Measurements from ENCODE around the gene GPR146. TPM values are rescaled to one million over a fixed set of nuclear protein-coding genes. Genes with fewer than 3 reads are reported as not detected.

The GPR146 gene
- total RNA-seq, 2 experiments from 2014 or later, result 4.7 to 5.6 TPM

GRCh38 chr7:1014681-1015080 lies 29.7 kb upstream of the GPR146 start:
- peaks cover 8% of the 10 kb centered on the region for H3K4me1 Mint-ChIP-seq
- H3K9me3 Mint-ChIP-seq (ENCODE audit: low read depth), result no peaks in the 10 kb centered on the region
- no peaks in the 10 kb centered on the region for H3K27me3 Mint-ChIP-seq
- CTCF ChIA-PET, result no interaction called here
- ATAC-seq, result no peak
- POLR2A ChIA-PET, result no interaction called here
- H3K36me3 Mint-ChIP-seq (ENCODE audit: low read depth), result peaks cover 3% of the 10 kb centered on the region
- no peak for DNase-seq
- H3K27ac Mint-ChIP-seq, result no peak overlapping the region
- intact Hi-C loops (cut with DNase I, micrococcal nuclease), result no loop called here
- H3K4me3 Mint-ChIP-seq, result no peak overlapping the region

DNA sequence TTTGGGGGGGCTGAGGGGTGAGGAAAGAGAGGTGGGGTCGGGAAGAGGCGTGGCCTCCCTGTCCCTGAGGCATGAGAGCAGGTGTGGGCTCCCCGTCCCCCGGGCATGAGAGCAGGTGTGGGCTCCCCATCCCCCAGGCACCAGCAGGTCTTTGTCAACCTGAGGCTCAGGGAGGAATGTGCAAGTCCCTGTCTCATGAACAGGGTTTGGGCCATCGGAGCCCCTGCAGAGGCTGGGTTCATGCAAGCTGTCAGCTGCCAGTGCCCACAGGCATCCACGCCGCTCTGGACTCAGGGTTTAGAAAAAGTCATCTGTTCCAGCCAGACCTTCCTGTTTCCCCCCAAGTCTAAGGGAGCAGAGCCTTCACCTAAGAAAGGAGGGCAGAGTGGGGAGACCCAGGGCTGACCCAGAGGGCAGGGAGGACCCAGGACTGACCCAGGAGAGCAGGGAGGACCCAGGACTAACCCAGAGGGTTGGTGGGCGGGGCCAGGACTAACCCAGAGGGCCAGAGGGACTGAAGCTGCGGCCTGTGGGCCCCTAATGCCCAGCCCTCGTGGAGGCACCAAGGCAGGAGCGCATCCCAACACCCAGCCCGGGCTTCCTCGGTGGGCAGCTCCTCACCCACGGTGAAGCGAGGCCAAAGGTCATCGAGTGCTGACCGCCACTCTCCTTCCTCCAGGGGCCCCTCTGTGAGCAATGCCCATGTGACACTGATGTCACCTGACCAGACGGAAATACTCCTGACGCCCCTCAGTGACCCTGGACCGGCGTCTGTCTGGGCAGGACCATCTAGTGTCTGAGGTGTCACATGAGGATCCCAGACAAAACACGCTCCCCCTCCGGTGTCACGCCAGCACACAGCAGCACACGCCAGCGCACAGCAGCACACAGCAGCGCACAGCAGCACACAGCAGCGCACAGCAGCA lies 28.9 kb upstream of the GPR146 start:
- intact Hi-C loops (cut with DNase I, micrococcal nuclease), result no loop called here
- no peak for DNase-seq
- H3K27me3 Mint-ChIP-seq, result no peaks in the 10 kb centered on the region
- no peak overlapping the region for H3K4me3 Mint-ChIP-seq
- ATAC-seq, result no peak
- ChIA-PET CTCF (no interaction called here), POLR2A (no interaction called here)
- H3K27ac Mint-ChIP-seq, result no peak overlapping the region
- H3K36me3 Mint-ChIP-seq (ENCODE audit: low read depth), result peaks cover 3% of the 10 kb centered on the region
- no peaks in the 10 kb centered on the region for H3K9me3 Mint-ChIP-seq (ENCODE audit: low read depth)
- H3K4me1 Mint-ChIP-seq, result peaks cover 8% of the 10 kb centered on the region

DNA sequence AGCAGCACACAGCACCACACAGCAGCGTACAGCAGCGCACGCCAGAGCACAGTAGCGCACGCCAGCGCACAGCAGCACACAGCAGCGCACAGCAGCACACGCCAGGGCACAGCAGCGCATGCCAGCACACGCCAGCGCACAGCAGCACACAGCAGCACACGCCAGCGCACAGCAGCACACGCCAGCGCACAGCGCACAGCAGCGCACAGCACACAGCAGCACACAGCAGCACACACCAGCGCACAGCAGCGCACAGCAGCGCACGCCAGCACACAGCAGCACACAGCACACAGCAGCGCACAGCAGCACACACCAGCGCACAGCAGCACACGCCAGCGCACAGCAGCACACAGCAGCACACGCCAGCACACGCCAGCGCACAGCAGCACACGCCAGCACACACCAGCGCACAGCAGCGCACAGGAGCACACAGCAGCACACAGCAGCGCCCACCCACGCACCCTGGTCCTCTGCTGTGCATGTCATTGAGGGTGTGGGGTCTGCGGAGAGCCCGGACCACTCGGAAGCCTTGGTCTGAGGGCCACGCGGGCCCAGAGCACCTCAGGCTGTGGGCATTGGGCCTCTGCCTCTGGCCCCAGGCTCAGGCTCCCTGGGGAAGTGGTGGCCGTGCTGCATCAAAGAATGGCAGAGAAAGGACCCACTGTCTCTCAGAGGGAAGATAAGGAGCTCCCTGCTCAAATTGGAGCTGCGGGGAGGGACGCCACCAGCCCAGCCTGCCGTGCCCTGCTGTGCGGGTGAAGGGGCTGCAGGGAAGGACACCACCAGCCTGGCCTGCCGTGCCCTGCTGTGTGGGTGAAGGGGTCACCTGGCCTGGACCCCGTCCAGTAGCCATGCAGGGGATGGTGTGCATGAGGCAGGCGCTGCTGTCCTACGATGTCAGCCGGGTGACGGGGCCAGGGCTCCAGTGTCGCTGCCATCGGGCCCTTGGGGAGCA lies 27.5 kb upstream of the GPR146 start:
- POLR2A ChIA-PET, result no interaction called here
- DNase-seq, result no peak
- H3K27me3 Mint-ChIP-seq, result no peaks in the 10 kb centered on the region
- H3K27ac Mint-ChIP-seq, result no peak overlapping the region
- intact Hi-C loops (cut with DNase I, micrococcal nuclease), result no loop called here
- H3K9me3 Mint-ChIP-seq (ENCODE audit: low read depth), result peaks cover 2% of the 10 kb centered on the region
- CTCF ChIA-PET, result no interaction called here
- no peak for ATAC-seq
- H3K4me1 Mint-ChIP-seq, result peaks cover 2% of the 10 kb centered on the region
- H3K36me3 Mint-ChIP-seq (ENCODE audit: low read depth), result peaks cover 10% of the 10 kb centered on the region
- no peak overlapping the region for H3K4me3 Mint-ChIP-seq

DNA sequence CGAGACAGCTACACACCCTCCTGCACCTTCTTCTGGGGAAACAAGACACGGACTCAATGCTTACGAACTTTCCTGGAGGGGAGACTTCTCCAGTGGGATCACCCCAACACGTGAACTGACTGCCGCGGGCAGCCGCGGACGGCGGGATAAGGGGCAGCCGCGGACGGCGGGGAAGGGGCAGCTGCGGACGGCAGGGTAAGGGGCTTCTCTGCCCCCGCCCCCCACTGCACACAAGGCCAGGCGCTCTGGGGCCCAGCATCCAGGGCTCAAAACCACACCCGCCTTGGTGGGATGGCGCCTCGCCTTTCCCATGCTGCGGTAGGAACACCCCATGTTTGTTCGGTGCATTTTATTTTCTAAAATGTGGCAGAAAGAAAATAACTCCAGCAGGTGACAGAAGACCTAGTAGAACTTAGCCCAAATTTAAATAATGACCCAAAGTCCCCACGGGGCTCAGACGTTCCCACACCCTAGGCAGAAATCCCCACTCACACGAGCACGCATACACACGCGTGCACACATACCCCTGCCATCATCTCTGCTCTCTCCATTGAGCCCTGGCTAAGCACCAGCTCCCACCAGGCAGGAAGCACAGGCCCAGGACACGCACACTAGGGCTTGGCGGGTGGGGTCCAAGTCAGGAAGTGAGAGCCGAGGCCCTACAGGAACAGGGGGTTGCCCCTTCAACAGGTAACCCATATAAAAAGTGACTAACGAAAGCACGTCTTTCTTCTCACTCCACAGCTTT lies 26.6 kb upstream of the GPR146 start:
- CTCF ChIA-PET, result no interaction called here

DNA sequence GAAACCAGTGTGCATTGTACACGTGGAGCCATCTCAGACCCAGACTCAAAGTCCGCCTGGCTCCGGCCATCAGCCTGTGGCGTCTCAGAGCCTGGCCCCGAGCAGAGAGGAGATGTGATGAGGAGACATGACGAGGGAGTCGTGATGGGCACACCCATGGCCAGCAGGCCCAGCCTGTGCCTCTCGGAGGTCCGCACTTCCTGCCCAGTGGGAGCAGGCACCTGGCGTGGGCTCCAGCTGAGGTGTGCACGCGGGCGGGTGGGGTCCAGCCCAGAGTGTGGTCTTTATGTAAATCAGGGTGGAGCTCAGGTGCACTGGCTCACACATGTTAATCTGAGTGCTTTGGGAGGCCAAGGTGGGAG lies 26.0 kb upstream of the GPR146 start:
- DNase-seq (no peak), ATAC-seq (no peak)
- H3K27me3 Mint-ChIP-seq, result no peaks in the 10 kb centered on the region
- POLR2A ChIA-PET, result no interaction called here
- intact Hi-C loops (cut with DNase I, micrococcal nuclease), result no loop called here
- peaks cover 14% of the 10 kb centered on the region for H3K36me3 Mint-ChIP-seq (ENCODE audit: low read depth)
- no peak overlapping the region for H3K4me3 Mint-ChIP-seq
- CTCF ChIA-PET, result interaction anchor here (1.5 kb wide), 1 partner anchor 25 kb away, joined by 6 read pairs; no protein-coding TSS in a partner anchor
- peaks cover 2% of the 10 kb centered on the region for H3K4me1 Mint-ChIP-seq
- H3K9me3 Mint-ChIP-seq (ENCODE audit: low read depth), result peaks cover 2% of the 10 kb centered on the region
- H3K27ac Mint-ChIP-seq, result peak overlapping the region; percentile 35

More for the DNA sequence above, 26.6 kb upstream of the GPR146 start:
- Mint-ChIP-seq H3K4me1 (peaks cover 2% of the 10 kb centered on the region), H3K27ac (peak overlapping the region; percentile 35), H3K36me3 (ENCODE audit: low read depth) (peaks cover 14% of the 10 kb centered on the region), H3K9me3 (ENCODE audit: low read depth) (peaks cover 2% of the 10 kb centered on the region), H3K27me3 (no peaks in the 10 kb centered on the region), H3K4me3 (no peak overlapping the region)
- POLR2A ChIA-PET, result no interaction called here
- no peak for ATAC-seq
- DNase-seq, result no peak
- intact Hi-C loops (cut with DNase I, micrococcal nuclease), result no loop called here

- CTCF ChIA-PET, result interaction anchor here (0.5 to 1.5 kb wide), 3 partner anchors 24 to 123 kb away, joined by 3 to 6 read pairs (median 3); no protein-coding TSS in a partner anchor
- peaks cover 2% of the 10 kb centered on the region for H3K9me3 Mint-ChIP-seq (ENCODE audit: low read depth)
- ATAC-seq, result no peak
- no peak overlapping the region for H3K4me3 Mint-ChIP-seq
- POLR2A ChIA-PET, result no interaction called here
- H3K4me1 Mint-ChIP-seq, result peaks cover 2% of the 10 kb centered on the region
- no peak overlapping the region for H3K27ac Mint-ChIP-seq
- H3K36me3 Mint-ChIP-seq (ENCODE audit: low read depth), result peaks cover 14% of the 10 kb centered on the region
- no peaks in the 10 kb centered on the region for H3K27me3 Mint-ChIP-seq
- intact Hi-C loops (cut with DNase I, micrococcal nuclease), result no loop called here
- DNase-seq, result no peak
These were observed 25.0 kb upstream of the GPR146 start for GRCh38 chr7:1019255-1019785.

- POLR2A ChIA-PET, result no interaction called here
- ATAC-seq (no peak), DNase-seq (no peak)
- peaks cover 2% of the 10 kb centered on the region for H3K9me3 Mint-ChIP-seq (ENCODE audit: low read depth)
- CTCF ChIA-PET, result interaction anchor here (0.9 to 1.5 kb wide), 2 partner anchors 25 to 27 kb away, joined by 3 to 6 read pairs; no protein-coding TSS in a partner anchor
- H3K27me3 Mint-ChIP-seq, result no peaks in the 10 kb centered on the region
- H3K36me3 Mint-ChIP-seq (ENCODE audit: low read depth), result peaks cover 14% of the 10 kb centered on the region
- peaks cover 2% of the 10 kb centered on the region for H3K4me1 Mint-ChIP-seq
- intact Hi-C loops (cut with DNase I, micrococcal nuclease), result loop anchor here in 1 of 2 experiments (1.0 kb wide), 1 partner anchor 45 kb away; no protein-coding TSS in a partner anchor
- no peak overlapping the region for H3K27ac Mint-ChIP-seq
- H3K4me3 Mint-ChIP-seq, result no peak overlapping the region
These were observed 24.3 kb upstream of the GPR146 start for GRCh38 chr7:1019789-1020610.

DNA sequence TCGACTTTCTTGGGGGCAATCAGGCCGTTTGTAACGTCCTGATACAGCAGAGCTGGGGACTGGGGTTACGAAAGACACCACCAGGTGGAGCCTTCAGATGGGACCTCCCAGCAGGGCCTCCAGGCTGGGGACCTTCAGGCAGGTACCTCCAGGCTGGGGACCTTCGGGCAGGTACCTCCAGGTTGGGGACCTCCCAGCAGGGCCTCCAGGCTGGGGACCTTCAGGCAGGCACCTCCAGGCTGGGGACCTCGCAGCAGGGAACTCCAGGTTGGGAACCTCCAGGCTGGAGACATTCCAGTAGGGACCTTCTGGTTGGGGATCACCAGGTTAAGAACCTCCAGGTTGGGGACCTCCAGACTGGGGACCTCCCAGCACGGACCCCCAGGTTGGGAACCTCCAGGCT lies 23.5 kb upstream of the GPR146 start:
- peaks cover 2% of the 10 kb centered on the region for H3K9me3 Mint-ChIP-seq (ENCODE audit: low read depth)
- H3K27ac Mint-ChIP-seq, result no peak overlapping the region
- intact Hi-C loops (cut with DNase I, micrococcal nuclease), result loop anchor here in 1 of 2 experiments (1.0 kb wide), 1 partner anchor 44 kb away; no protein-coding TSS in a partner anchor
- H3K4me3 Mint-ChIP-seq, result no peak overlapping the region
- no peak for ATAC-seq
- peaks cover 2% of the 10 kb centered on the region for H3K4me1 Mint-ChIP-seq
- peaks cover 14% of the 10 kb centered on the region for H3K36me3 Mint-ChIP-seq (ENCODE audit: low read depth)
- peak; percentile 33 for DNase-seq
- H3K27me3 Mint-ChIP-seq, result no peaks in the 10 kb centered on the region
- ChIA-PET POLR2A (no interaction called here), CTCF (interaction anchor here (1.2 kb wide), 1 partner anchor 28 kb away, joined by 4 read pairs; no protein-coding TSS in a partner anchor)

DNA sequence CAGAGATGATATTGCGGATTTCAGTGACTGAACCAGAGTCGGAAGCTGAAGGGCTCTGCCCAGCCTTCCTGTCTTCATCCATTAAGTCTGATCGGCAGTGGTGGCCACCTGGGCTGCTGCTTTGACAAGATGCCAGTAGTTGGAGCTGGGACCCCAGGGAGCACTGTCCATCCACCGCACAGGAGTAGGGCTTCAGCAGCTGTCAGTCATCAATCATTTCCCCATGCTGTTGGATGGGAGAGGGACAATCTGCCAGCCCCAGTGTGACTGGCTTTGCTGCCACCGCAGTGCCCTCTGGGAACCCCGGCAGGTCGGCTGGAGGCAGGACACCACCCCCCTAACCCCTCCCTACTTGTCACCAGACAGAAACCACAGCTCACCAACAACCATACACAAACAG lies 23.0 kb upstream of the GPR146 start:
- POLR2A ChIA-PET, result no interaction called here
- Mint-ChIP-seq H3K36me3 (ENCODE audit: low read depth) (peaks cover 17% of the 10 kb centered on the region), H3K4me1 (peaks cover 5% of the 10 kb centered on the region), H3K4me3 (no peak overlapping the region), H3K27ac (no peak overlapping the region), H3K9me3 (ENCODE audit: low read depth) (peaks cover 2% of the 10 kb centered on the region), H3K27me3 (no peaks in the 10 kb centered on the region)
- CTCF ChIA-PET, result interaction anchor here (1.2 kb wide), 1 partner anchor 28 kb away, joined by 4 read pairs; no protein-coding TSS in a partner anchor
- intact Hi-C loops (cut with DNase I, micrococcal nuclease), result no loop called here
- DNase-seq (no peak), ATAC-seq (no peak)

GRCh38 chr7:1021931-1022330 lies 22.4 kb upstream of the GPR146 start:
- ATAC-seq, result no peak
- Mint-ChIP-seq H3K4me1 (peaks cover 5% of the 10 kb centered on the region), H3K4me3 (no peak overlapping the region), H3K9me3 (ENCODE audit: low read depth) (peaks cover 2% of the 10 kb centered on the region), H3K27me3 (no peaks in the 10 kb centered on the region), H3K36me3 (ENCODE audit: low read depth) (peaks cover 22% of the 10 kb centered on the region), H3K27ac (no peak overlapping the region)
- no peak for DNase-seq
- CTCF ChIA-PET, result interaction anchor here (1.2 kb wide), 1 partner anchor 29 kb away, joined by 4 read pairs; no protein-coding TSS in a partner anchor
- POLR2A ChIA-PET, result interaction anchor here (0.6 kb wide), 1 partner anchor 50 kb away, joined by 3 read pairs; no protein-coding TSS in a partner anchor
- intact Hi-C loops (cut with DNase I, micrococcal nuclease), result no loop called here

All from activated CD4-positive, alpha-beta T cell treated with anti-CD3 and anti-CD28 coated beads for 36 hours (primary cell).